ENCODE measurements around the gene CDC34.

The CDC34 gene

GRCh38 chr19:531753-532560 is at the start of gene CDC34:
Gene CDC34 (plus strand): TSS chr19:531760. CDS start chr19:531932, 172 bp downstream.
- DNase-seq (ENCODE audit: low read depth in 2 of 2), result no peak

GRCh38 chr19:482186-483041 is 49.1 kb upstream of the CDC34 start:
- DNase-seq (ENCODE audit: low read depth in 2 of 2), result no peak

GRCh38 chr19:483332-484072 is 48.1 kb upstream of the CDC34 start:
- DNase-seq (ENCODE audit: low read depth in 2 of 2), result no peak

- no peak for DNase-seq (ENCODE audit: low read depth in 2 of 2)
These were observed 47.1 kb upstream of the CDC34 start for GRCh38 chr19:484494-484893.

- DNase-seq (ENCODE audit: low read depth in 2 of 2), result no peak
These were observed 46.5 kb upstream of the CDC34 start for GRCh38 chr19:485077-485476.

- DNase-seq (ENCODE audit: low read depth in 2 of 2), result no peak
These were observed 45.9 kb upstream of the CDC34 start for GRCh38 chr19:485583-486236.

- peak; percentile 84 to 94 for DNase-seq (ENCODE audit: low read depth in 2 of 2)
These were observed 42.8 kb upstream of the CDC34 start for GRCh38 chr19:488505-489417.

GRCh38 chr19:489418-490196 is 42.0 kb upstream of the CDC34 start:
- DNase-seq (ENCODE audit: low read depth in 2 of 2), result no peak

GRCh38 chr19:491146-491741 is 40.3 kb upstream of the CDC34 start:
- DNase-seq (ENCODE audit: low read depth in 2 of 2), result no peak

- no peak for DNase-seq (ENCODE audit: low read depth in 2 of 2)
These were observed 39.4 kb upstream of the CDC34 start for GRCh38 chr19:492091-492531.

- no peak for DNase-seq (ENCODE audit: low read depth in 2 of 2)
These were observed 38.0 kb upstream of the CDC34 start for GRCh38 chr19:493391-494170.

GRCh38 chr19:494171-495080 is 37.1 kb upstream of the CDC34 start:
- DNase-seq (ENCODE audit: low read depth in 2 of 2), result no peak

GRCh38 chr19:495081-495401 is 36.5 kb upstream of the CDC34 start:
- DNase-seq (ENCODE audit: low read depth in 2 of 2), result no peak

- no peak for DNase-seq (ENCODE audit: low read depth in 2 of 2)
These were observed 36.0 kb upstream of the CDC34 start for GRCh38 chr19:495402-496111.

- DNase-seq (ENCODE audit: low read depth in 2 of 2), result no peak
These were observed 35.4 kb upstream of the CDC34 start, which contains the start of gene MADCAM1 for GRCh38 chr19:496112-496665. Gene MADCAM1 (plus strand): TSS chr19:496486. CDS start chr19:496500, 14 bp downstream.

GRCh38 chr19:496986-497385 is 34.6 kb upstream of the CDC34 start:
- DNase-seq (ENCODE audit: low read depth in 2 of 2), result no peak

- DNase-seq (ENCODE audit: low read depth in 2 of 2), result no peak
These were observed 34.1 kb upstream of the CDC34 start for GRCh38 chr19:497491-497868.

All from stimulated activated CD8-positive, alpha-beta memory T cell treated with anti-CD3 and anti-CD28 coated beads, Interleukin-7, amount 100 ng/mL, for 4 hours (primary cell).